ENCODE measurements around the gene MATCAP1. TPM values are rescaled to one million over a fixed set of nuclear protein-coding genes. Genes with fewer than 3 reads are reported as not detected.

MATCAP1 gene
- total and polyA plus RNA-seq, 2 donors (not counting 1 experiment from before 2014, with no cell fraction given), result 6.2 to 8.9 TPM

GRCh38 chr16:67174706-67175231, 9.0 kb downstream of the MATCAP1 start:
- DNase-seq (no peak), ATAC-seq (ENCODE audit: low read depth) (no peak)
- Histone ChIP-seq H3K4me1 (ENCODE audit: control insufficient read depth in 2 of 2, insufficient read depth in 2 of 2, low read length in 2 of 2) (peaks cover 43 to 44% of the 10 kb centered on the region in 2 donors), H3K27ac (ENCODE audit: low read length in 2 of 2) (no peak overlapping the region), H3K9ac (ENCODE audit: low read length) (peak overlapping the region; percentile 63), H3K27me3 (replicated peaks in 1 of 4; ENCODE audit: control extremely low read depth in 1 of 4, control insufficient read depth in 3 of 4, insufficient read depth in 4 of 4, low read length in 3 of 4) (peaks cover 0 to 86% (median 48%) of the 10 kb centered on the region in 4 experiments), H3K36me3 (replicated peaks in 1 of 2; ENCODE audit: control extremely low read depth in 1 of 2, control insufficient read depth in 1 of 2, extremely low read depth in 1 of 2, insufficient read depth in 2 of 2, low read length in 1 of 2) (no peaks in the 10 kb centered on the region), H3K4me3 (ENCODE audit: control extremely low read depth in 1 of 5, extremely low read depth in 1 of 5, insufficient read depth in 1 of 5, low read depth in 2 of 5, low read length in 4 of 5) (peak overlapping the region in 4 of 5 experiments; percentile 25 to 59 (median 48)), H3K9me3 (ENCODE audit: control extremely low read depth in 1 of 3, control insufficient read depth in 2 of 3, insufficient read depth in 1 of 3, low read length in 2 of 3) (peaks cover 0 to 18% (median 0%) of the 10 kb centered on the region in 3 donors), H3K79me2 (ENCODE audit: control insufficient read depth, insufficient read depth, low read length) (no peaks in the 10 kb centered on the region), H4K20me1 (ENCODE audit: control insufficient read depth, insufficient read depth, low read length, poor library complexity, severe bottlenecking) (peaks cover 4% of the 10 kb centered on the region), H2AFZ (ENCODE audit: insufficient read depth, low read depth, low read length, poor library complexity, severe bottlenecking) (peak overlapping the region; percentile 50), H3K4me2 (replicated peaks; ENCODE audit: low read depth, low read length, poor library complexity, severe bottlenecking) (peak overlapping the region; percentile 98)
- Mint-ChIP-seq H3K4me1 (peaks cover 36% of the 10 kb centered on the region), H3K27ac (no peak overlapping the region), H3K27me3 (peaks cover 58% of the 10 kb centered on the region), H3K4me3 (peak overlapping the region; percentile 87), H3K9me3 (ENCODE audit: insufficient read depth) (no peaks in the 10 kb centered on the region)
- 36% methylated on average over 29 of the region's 31 CpGs for WGBS (ENCODE audit: insufficient coverage)
- ChIA-PET CTCF (interaction anchor here (0.7 to 3.6 kb wide), 6 partner anchors 12 to 52 kb away, joined by 3 to 15 read pairs (median 4); partner anchors contain the start of genes FBXL8, TMEM208 and TRADD), POLR2A (no interaction called here)
- intact Hi-C loops (cut with micrococcal nuclease), result no loop called here
- TF ChIP-seq EZH2 (IDR thresholded peaks at IDR 0.05; ENCODE audit: borderline replicate concordance, insufficient read depth, low read depth, low read length, poor library complexity, severe bottlenecking), result no peak
- TF ChIP-seq, protein P1, sequence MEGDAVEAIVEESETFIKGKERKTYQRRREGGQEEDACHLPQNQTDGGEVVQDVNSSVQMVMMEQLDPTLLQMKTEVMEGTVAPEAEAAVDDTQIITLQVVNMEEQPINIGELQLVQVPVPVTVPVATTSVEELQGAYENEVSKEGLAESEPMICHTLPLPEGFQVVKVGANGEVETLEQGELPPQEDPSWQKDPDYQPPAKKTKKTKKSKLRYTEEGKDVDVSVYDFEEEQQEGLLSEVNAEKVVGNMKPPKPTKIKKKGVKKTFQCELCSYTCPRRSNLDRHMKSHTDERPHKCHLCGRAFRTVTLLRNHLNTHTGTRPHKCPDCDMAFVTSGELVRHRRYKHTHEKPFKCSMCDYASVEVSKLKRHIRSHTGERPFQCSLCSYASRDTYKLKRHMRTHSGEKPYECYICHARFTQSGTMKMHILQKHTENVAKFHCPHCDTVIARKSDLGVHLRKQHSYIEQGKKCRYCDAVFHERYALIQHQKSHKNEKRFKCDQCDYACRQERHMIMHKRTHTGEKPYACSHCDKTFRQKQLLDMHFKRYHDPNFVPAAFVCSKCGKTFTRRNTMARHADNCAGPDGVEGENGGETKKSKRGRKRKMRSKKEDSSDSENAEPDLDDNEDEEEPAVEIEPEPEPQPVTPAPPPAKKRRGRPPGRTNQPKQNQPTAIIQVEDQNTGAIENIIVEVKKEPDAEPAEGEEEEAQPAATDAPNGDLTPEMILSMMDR (IDR thresholded peaks at IDR 0.05), result no peak

Data from B cell (primary cell).